CD4-positive, alpha-beta T cell treated with Interleukin-4 for 1 hour (primary cell): ENCODE measurements around the gene DPPA5.
"Not testable (repeated sequence)": the region's sequence is repeated elsewhere in the genome, so short reads cannot be mapped to it uniquely, and the experiment has no call there.

ENCODE experiments used
- DNase-seq, 2 donors: peaks; one replicate each; pipeline ENCODE4 v3.0.0-alpha.2; 2020 to 2022

The DPPA5 gene

GRCh38 chr6:73363537-73363875 is 9.4 kb upstream of the DPPA5 start:
- no peak for DNase-seq

GRCh38 chr6:73362869-73363536 is 8.9 kb upstream of the DPPA5 start:
- no peak for DNase-seq

GRCh38 chr6:73362358-73362757 is 8.3 kb upstream of the DPPA5 start, which contains the start of gene KHDC3L:
KHDC3L (plus strand) TSS chr6:73362658; CDS start chr6:73362730, 72 bp downstream.
- no peak for DNase-seq

GRCh38 chr6:73349311-73349710 is 4.8 kb downstream of the DPPA5 start:
- DNase-seq = no peak

GRCh38 chr6:73348550-73349204 is 5.4 kb downstream of the DPPA5 start:
- no peak for DNase-seq

DNA sequence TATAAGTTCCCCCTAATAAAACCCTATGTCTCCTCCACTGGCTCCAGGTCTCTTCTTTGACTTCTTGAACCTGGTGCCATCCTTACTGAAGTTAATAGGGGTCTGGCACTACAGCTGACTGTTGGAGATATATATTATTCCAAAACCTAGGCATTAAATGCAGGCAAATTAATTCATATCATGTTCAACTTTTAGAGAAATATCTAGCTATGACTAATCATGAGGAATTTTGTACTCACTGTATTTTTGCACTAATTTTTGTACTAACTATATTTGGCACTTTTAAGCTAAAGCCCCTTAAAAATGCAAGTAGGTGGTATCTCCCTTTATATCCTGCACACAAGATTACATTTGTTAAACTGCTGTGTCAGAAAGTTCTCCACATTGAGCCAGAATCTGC is 10.9 kb downstream of the DPPA5 start:
- DNase-seq = no peak

GRCh38 chr6:73342174-73342573 is 11.9 kb downstream of the DPPA5 start:
- no peak for DNase-seq

- no peak for DNase-seq
These were observed 12.7 kb downstream of the DPPA5 start for GRCh38 chr6:73341335-73341734.

- no peak for DNase-seq
These were observed 14.0 kb downstream of the DPPA5 start for GRCh38 chr6:73340048-73340447.

- no peak for DNase-seq
These were observed 14.7 kb downstream of the DPPA5 start for GRCh38 chr6:73339340-73339739.

- DNase-seq = no peak
These were observed 24.9 kb downstream of the DPPA5 start for GRCh38 chr6:73329201-73329600.

- DNase-seq = no peak
These were observed 25.3 kb downstream of the DPPA5 start for GRCh38 chr6:73328790-73329189.

DNA sequence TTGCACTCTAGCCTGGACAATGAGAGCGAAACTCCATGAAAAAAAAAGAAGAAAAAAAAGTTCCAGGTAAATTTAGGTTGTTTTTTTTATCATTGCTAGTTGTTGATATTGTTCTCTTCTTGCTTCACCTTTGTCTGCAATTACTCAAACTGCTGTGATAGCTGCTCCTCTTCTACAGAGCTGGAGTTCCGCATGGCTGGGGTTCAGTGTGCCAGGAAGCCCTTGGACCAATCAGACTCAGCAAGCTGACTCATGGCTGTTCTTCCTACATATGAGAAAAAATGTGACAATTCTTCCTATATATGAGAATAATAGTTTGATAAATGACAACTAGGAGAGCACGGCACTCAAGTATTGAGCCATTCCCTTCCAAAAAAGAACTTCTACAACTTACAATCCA is 28.4 kb downstream of the DPPA5 start:
- no peak for DNase-seq

GRCh38 chr6:73323323-73323722 is 30.8 kb downstream of the DPPA5 start:
- DNase-seq = no peak

DNA sequence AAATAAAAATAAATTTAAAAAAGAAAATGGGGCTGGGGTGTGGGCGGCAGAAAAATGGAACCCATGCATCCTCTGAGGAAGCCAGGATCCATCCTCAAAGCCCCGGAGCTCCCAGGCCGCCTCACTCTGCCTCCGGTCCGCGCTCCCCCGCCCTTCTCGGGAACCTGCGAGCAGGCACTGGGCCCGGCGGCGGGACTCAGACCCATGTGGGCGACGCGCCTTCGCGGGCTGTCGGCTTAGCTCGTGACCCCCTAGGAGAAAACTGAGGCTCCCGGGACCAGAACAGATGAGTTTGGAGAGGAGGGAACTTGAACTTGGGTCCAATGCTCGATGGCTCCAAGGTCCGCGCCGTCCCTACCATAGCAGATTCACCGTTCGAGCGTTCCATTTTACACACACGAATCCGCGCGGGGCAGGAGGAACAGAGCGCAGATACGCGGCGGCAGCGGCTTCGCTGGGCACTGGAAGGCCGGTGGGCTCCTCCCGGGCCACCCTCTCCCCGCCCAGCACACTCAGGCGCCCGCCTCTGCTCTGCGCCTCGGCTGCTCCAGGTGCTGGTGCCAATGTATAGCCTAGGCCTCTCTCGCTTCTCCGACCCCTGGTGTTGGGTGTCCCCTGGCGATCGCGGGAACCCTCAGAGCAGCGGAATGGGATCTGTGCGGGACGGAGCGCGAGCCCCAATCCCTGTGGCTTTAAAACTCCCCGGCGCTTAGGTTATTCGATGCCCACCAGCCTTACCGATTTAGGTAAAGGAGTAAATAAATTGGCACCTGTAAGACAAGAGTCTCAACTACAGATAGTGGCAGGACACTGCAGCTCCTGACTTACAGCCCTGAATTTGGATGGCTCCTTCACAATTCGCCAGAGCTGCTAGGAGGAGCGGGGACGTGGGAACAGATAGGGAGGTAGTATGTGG is 39.2 kb downstream of the DPPA5 start:
- DNase-seq = no peak

DNA sequence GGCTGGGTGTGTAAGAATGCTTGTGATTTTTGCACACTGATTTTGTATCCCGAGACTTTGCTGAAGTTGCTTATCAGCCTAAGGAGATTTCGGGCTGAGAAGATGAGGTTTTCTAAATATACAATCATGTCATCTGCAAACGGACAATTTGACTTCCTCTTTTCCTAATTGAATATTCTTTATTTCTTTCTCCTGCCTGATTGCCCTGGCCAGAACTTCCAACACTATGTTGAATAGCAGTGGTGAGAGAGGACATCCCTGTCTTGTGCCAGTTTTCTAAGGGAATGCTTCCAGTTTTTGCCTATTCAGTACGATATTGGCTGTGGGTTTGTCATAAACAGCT is 43.6 kb downstream of the DPPA5 start:
- not testable (repeated sequence) for DNase-seq

GRCh38 chr6:73309785-73310502 is 44.1 kb downstream of the DPPA5 start:
- peak; percentile 39 to 58 for DNase-seq

DNA sequence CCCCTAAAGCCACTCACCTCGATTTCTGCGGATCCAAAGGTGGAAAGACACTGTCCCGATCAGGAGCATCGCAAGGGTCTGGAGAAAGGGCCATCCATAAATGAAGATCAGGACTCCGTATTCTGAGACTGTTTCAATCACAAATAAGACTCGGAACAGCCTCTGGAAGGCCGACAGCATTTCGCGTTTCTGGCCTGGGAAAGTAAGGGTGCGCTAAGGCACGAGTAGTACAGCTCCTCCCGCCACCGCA is 44.6 kb downstream of the DPPA5 start:
- no peak for DNase-seq

- DNase-seq = no peak
These were observed 45.2 kb downstream of the DPPA5 start for GRCh38 chr6:73308712-73309534.

DNA sequence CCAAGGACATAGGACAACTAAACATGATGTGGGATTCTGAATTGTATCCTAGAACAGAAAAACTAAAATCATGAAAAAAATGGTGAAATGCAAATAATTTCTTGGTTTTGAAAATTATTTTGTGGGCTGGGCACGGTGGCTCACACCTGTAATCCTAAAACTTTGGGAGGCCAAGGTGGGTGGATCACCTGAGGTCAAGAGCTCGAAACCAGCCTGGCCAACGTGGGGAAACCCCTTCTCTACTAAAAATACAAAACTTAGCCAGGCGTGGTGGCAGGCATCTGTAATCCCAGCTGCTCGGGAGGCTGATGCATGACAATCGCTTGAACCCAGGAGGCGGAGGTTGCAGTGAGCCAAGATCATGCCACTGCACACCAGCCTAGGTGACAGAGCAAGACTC is 50.3 kb downstream of the DPPA5 start:
- not testable (repeated sequence) for DNase-seq
